Upper lobe of left lung (tissue), 6 donors: ENCODE measurements around the gene CNN3. TPM values are rescaled to one million over a fixed set of nuclear protein-coding genes. Genes with fewer than 3 reads are reported as not detected.
A peak's percentile ranks its signal among the peaks of the same experiment; 100 is the strongest.

ENCODE experiments used
- ATAC-seq, 2 donors: fragments of 200-7000 bp; cut with Tn5 transposase; one replicate each; pipeline ENCODE4 v1.9.1; 2022; ENCODE audit warnings: mild to moderate bottlenecking in 2 of 2, moderate library complexity in 2 of 2; ENCODE audit not compliant: low FRiP score in 2 of 2
- DNase-seq, 2 donors: peaks; one replicate each; pipeline ENCODE4 v3.0.0-alpha.2; 2019 to 2020
- H3K27ac ChIP-seq, 4 donors: fragments of 200-600 bp; sonication (generic); one replicate each; pipeline ENCODE4 v1.5.1; 2016 to 2019
- H3K27me3 ChIP-seq, 4 donors: fragments of 200-600 bp; sonication (generic); one replicate each; pipeline ENCODE4 v1.5.1; 2017 to 2019
- H3K36me3 ChIP-seq, 4 donors: fragments of 200-600 bp; sonication (generic); one replicate each; pipeline ENCODE4 v1.5.1; 2016 to 2019
- H3K4me1 ChIP-seq, 4 donors: fragments of 200-600 bp; sonication (generic); one replicate each; pipeline ENCODE4 v1.5.1; 2018 to 2019
- H3K4me3 ChIP-seq, 4 donors: fragments of 200-600 bp; sonication (generic); one replicate each; pipeline ENCODE4 v1.5.1; 2017 to 2019; ENCODE audit warnings: mild to moderate bottlenecking in 2 of 4, moderate library complexity in 1 of 4
- H3K9me3 ChIP-seq, 4 donors: fragments of 200-600 bp; sonication (generic); one replicate each; pipeline ENCODE4 v1.5.1; 2018 to 2019
- CTCF ChIP-seq, 6 experiments: fragments of 450-650 bp in 4 of 6; fragments of 200-600 bp in 2 of 6; sonication (generic) in 2 of 6; IDR thresholded peaks; one replicate each; pipeline ENCODE4 v1.5.1; 2016 to 2019; ENCODE audit warnings: antibody characterized with exemption in 6 of 6
- EP300 ChIP-seq, 4 donors: sonication (generic); formaldehyde crosslinking; IDR thresholded peaks; one replicate each; pipeline ENCODE4 v1.5.1; 2017; ENCODE audit warnings: antibody characterized with exemption in 4 of 4, control low read depth in 2 of 4
- POLR2A ChIP-seq, 4 donors: fragments of 450-650 bp; IDR thresholded peaks; one replicate each; pipeline ENCODE4 v1.5.1; 2016 to 2017; ENCODE audit warnings: antibody characterized with exemption in 4 of 4, mild to moderate bottlenecking in 2 of 4
- POLR2AphosphoS5 ChIP-seq, 2 donors: sonication (generic); formaldehyde crosslinking; IDR thresholded peaks; one replicate each; pipeline ENCODE4 v1.5.1; 2017; ENCODE audit warnings: antibody characterized with exemption in 2 of 2
- WGBS, 2 donors: methylation state at CpG; one replicate each; pipeline ENCODE4 v1.1.5; 2017 to 2018; 5-methylcytosine and 5-hydroxymethylcytosine counted together
- total RNA-seq, 6 donors: library from RNA; depleted of rRNA in 4 of 6; stranded (reverse); fragments of >200 nt in 4 of 6; gene quantifications; one replicate each; pipeline versions ENCODE4 v1.1.0 to v1.2.1, GENCODE V29; 2016 to 2021
- donor health status: DM: no; HTN: no; CAD: no; lungs with moderate emphysema.
- donor health status: DM: no; HTN: yes; CAD: no; lungs with severe emphysema.

CNN3 gene
- total RNA-seq, 6 donors from 2014 or later = 60.8 to 209 (median 166) TPM

- no peak for TF ChIP-seq POLR2A (IDR thresholded peaks at IDR 0.05)
- no peak for TF ChIP-seq CTCF (IDR thresholded peaks at IDR 0.05)
- TF ChIP-seq EP300 (IDR thresholded peaks at IDR 0.05) = no peak
- no peak for TF ChIP-seq POLR2AphosphoS5 (IDR thresholded peaks at IDR 0.05)
- Histone ChIP-seq H3K4me3 (no peak overlapping the region), H3K27ac (peak overlapping the region in 2 of 4 donors; percentile 22 to 23), H3K36me3 (peaks cover 0 to 46% (median 11%) of the 10 kb centered on the region in 4 donors), H3K9me3 (no peaks in the 10 kb centered on the region), H3K4me1 (peaks cover 28 to 39% (median 31%) of the 10 kb centered on the region in 4 donors), H3K27me3 (no peaks in the 10 kb centered on the region)
- no peak for ATAC-seq
- DNase-seq = no peak
- WGBS, 2 donors = 75 to 77% methylated on average over 7 of the region's 7 CpGs
These were observed 23.5 kb downstream of the CNN3 start for GRCh38 chr1:94903280-94904009.

- no peaks in the 10 kb centered on the region for H3K27me3 ChIP-seq
- no peak for ATAC-seq
- peaks cover 0 to 54% (median 14%) of the 10 kb centered on the region in 4 donors for H3K36me3 ChIP-seq
- no peak for DNase-seq
- no peak overlapping the region for H3K27ac ChIP-seq
- H3K4me3 ChIP-seq = no peak overlapping the region
- TF ChIP-seq POLR2A (IDR thresholded peaks at IDR 0.05) (no peak), EP300 (IDR thresholded peaks at IDR 0.05) (no peak), CTCF (IDR thresholded peaks at IDR 0.05) (no peak), POLR2AphosphoS5 (IDR thresholded peaks at IDR 0.05) (no peak)
- H3K9me3 ChIP-seq = no peaks in the 10 kb centered on the region
- peaks cover 28 to 35% (median 32%) of the 10 kb centered on the region in 4 donors for H3K4me1 ChIP-seq
- 92 to 94% methylated on average over 4 of the region's 4 CpGs for WGBS, 2 donors
These were observed 25.1 kb downstream of the CNN3 start for GRCh38 chr1:94901841-94902240.

- peak overlapping the region in 2 of 4 donors; percentile 2 to 32 for H3K27ac ChIP-seq
- H3K9me3 ChIP-seq = no peaks in the 10 kb centered on the region
- H3K4me3 ChIP-seq = no peak overlapping the region
- ATAC-seq = no peak
- H3K36me3 ChIP-seq = peaks cover 0 to 74% (median 22%) of the 10 kb centered on the region in 4 donors
- H3K27me3 ChIP-seq = no peaks in the 10 kb centered on the region
- no peak for DNase-seq
- no peak for TF ChIP-seq CTCF (IDR thresholded peaks at IDR 0.05)
- no peak for TF ChIP-seq POLR2A (IDR thresholded peaks at IDR 0.05)
- no peak for TF ChIP-seq EP300 (IDR thresholded peaks at IDR 0.05)
- no peak for TF ChIP-seq POLR2AphosphoS5 (IDR thresholded peaks at IDR 0.05)
- WGBS, 2 donors = 50 to 64% methylated on average over 1 of the region's 1 CpG
- H3K4me1 ChIP-seq = peaks cover 14 to 22% (median 18%) of the 10 kb centered on the region in 4 donors
These were observed 27.2 kb downstream of the CNN3 start for GRCh38 chr1:94899756-94900155.

- 57 to 68% methylated on average over 7 of the region's 7 CpGs for WGBS, 2 donors
These were observed 28.2 kb downstream of the CNN3 start for GRCh38 chr1:94898491-94899385.

GRCh38 chr1:94895518-94895917, 31.4 kb downstream of the CNN3 start:
- no peaks in the 10 kb centered on the region for H3K27me3 ChIP-seq
- no peak overlapping the region for H3K27ac ChIP-seq
- peaks cover 0 to 88% (median 18%) of the 10 kb centered on the region in 4 donors for H3K36me3 ChIP-seq
- DNase-seq (no peak), ATAC-seq (no peak)
- no peaks in the 10 kb centered on the region for H3K9me3 ChIP-seq
- no peak overlapping the region for H3K4me3 ChIP-seq
- no peak for TF ChIP-seq CTCF (IDR thresholded peaks at IDR 0.05)
- no peak for TF ChIP-seq EP300 (IDR thresholded peaks at IDR 0.05)
- TF ChIP-seq POLR2AphosphoS5 (IDR thresholded peaks at IDR 0.05) = no peak
- TF ChIP-seq POLR2A (IDR thresholded peaks at IDR 0.05) = no peak
- H3K4me1 ChIP-seq = peaks cover 12 to 14% (median 13%) of the 10 kb centered on the region in 4 donors
- 93% methylated on average over 1 of the region's 1 CpG for WGBS, 2 donors

More at GRCh38 chr1:94898491-94899385, 28.2 kb downstream of the CNN3 start:
- Histone ChIP-seq H3K27ac (peak overlapping the region in 1 of 4 donors; percentile 32), H3K27me3 (no peaks in the 10 kb centered on the region), H3K4me1 (peaks cover 12 to 18% (median 16%) of the 10 kb centered on the region in 4 donors), H3K4me3 (no peak overlapping the region), H3K36me3 (peaks cover 0 to 85% (median 22%) of the 10 kb centered on the region in 4 donors), H3K9me3 (no peaks in the 10 kb centered on the region)
- DNase-seq = peak in 1 of 2 donors; percentile 74
- peak; percentile 42 to 78 for ATAC-seq
- TF ChIP-seq POLR2AphosphoS5 (IDR thresholded peaks at IDR 0.05) = no peak
- peak in 1 of 4 donors; percentile 74 for TF ChIP-seq EP300 (IDR thresholded peaks at IDR 0.05)
